GM19023 (cell line): ENCODE data around the gene UNC45A.
"Not testable (repeated sequence)": the region's sequence is repeated elsewhere in the genome, so short reads cannot be mapped to it uniquely, and the experiment has no call there.

Experiments
- ATAC-seq: cut with Tn5 transposase; IDR thresholded peaks from one replicate; pipeline ENCODE4 v1.9.1; 2021; ENCODE audit warnings: mild to moderate bottlenecking, moderate library complexity; ENCODE audit not compliant: unreplicated experiment

The UNC45A gene

GRCh38 chr15:90915808-90916440 lies 19.2 kb upstream of the UNC45A start:
- ATAC-seq, result no peak

GRCh38 chr15:90916461-90916860 lies 18.6 kb upstream of the UNC45A start:
- no peak for ATAC-seq

- ATAC-seq, result no peak
Measured at GRCh38 chr15:90917569-90917968, 17.5 kb upstream of the UNC45A start.

- no peak for ATAC-seq
Measured at GRCh38 chr15:90918034-90918788, 16.9 kb upstream of the UNC45A start.

GRCh38 chr15:90918835-90919234 lies 16.2 kb upstream of the UNC45A start:
- no peak for ATAC-seq

- no peak for ATAC-seq
Measured at GRCh38 chr15:90921887-90922286, 13.2 kb upstream of the UNC45A start.

GRCh38 chr15:90922712-90923322 lies 12.3 kb upstream of the UNC45A start:
- ATAC-seq, result peak; percentile 73

GRCh38 chr15:90924375-90924774 lies 10.7 kb upstream of the UNC45A start:
- peak; percentile 68 for ATAC-seq

- not testable (repeated sequence) for ATAC-seq
Measured at GRCh38 chr15:90926766-90927165, 8.3 kb upstream of the UNC45A start.

GRCh38 chr15:90928106-90928505 lies 7.0 kb upstream of the UNC45A start:
- ATAC-seq, result not testable (repeated sequence)

- ATAC-seq, result peak; percentile 1
Measured at GRCh38 chr15:90929246-90930019, 5.7 kb upstream of the UNC45A start.

- ATAC-seq, result no peak
Measured at GRCh38 chr15:90930861-90931574, 4.1 kb upstream of the UNC45A start.

- no peak for ATAC-seq
Measured at GRCh38 chr15:90931575-90931827, 3.6 kb upstream of the UNC45A start.

GRCh38 chr15:90931828-90932659 lies 3.0 kb upstream of the UNC45A start, which contains the start of gene HDDC3:
HDDC3 (minus strand) TSS chr15:90932549; CDS start chr15:90932540, 9 bp downstream.
- peak; percentile 46 for ATAC-seq

GRCh38 chr15:90932660-90932991 lies 2.5 kb upstream of the UNC45A start:
- ATAC-seq, result no peak

GRCh38 chr15:90933301-90933700 lies 1.8 kb upstream of the UNC45A start:
- ATAC-seq, result no peak

- peak; percentile 35 for ATAC-seq
Measured at GRCh38 chr15:90934256-90934948, 683 bp upstream of the UNC45A start.

- no peak for ATAC-seq
Measured at GRCh38 chr15:90936823-90937222, 1.7 kb downstream of the UNC45A start.

GRCh38 chr15:90938261-90938660 lies 3.2 kb downstream of the UNC45A start:
- ATAC-seq, result no peak
